Endothelial cell of umbilical vein (primary cell): ENCODE results near the gene B4GALT6. TPM values are rescaled to one million over a fixed set of nuclear protein-coding genes. Genes with fewer than 3 reads are reported as not detected.

Source experiments
- BruUV-seq: library from RNA; stranded (reverse); fragments of 400-500 nt; replicated peaks from 2 replicates; lab custom pipeline; 2021; lab: Mats Ljungman, UMichigan
- CTCF ChIA-PET: fragments of 300-600, 350-600 bp; sonication (Branson Sonifier 250); formaldehyde crosslinking; loops from one replicate; lab custom pipeline; 2021; ENCODE audit warnings: antibody characterized with exemption, inconsistent platforms; lab: Charles Lee
- POLR2A ChIA-PET: fragments of 300-600, 350-600 bp; sonication (Branson Sonifier 250); formaldehyde crosslinking; loops from one replicate; lab custom pipeline; 2021; ENCODE audit warnings: antibody characterized with exemption, inconsistent platforms; lab: Charles Lee
- DNase-seq: peaks from one replicate; pipeline ENCODE4 v3.0.0-alpha.2; 2011; ENCODE audit warnings: low read depth, low spot score
- FAIRE-seq: peaks from 2 replicates; lab custom pipeline; 2011; peaks lifted over from hg19 to GRCh38; lab: Jason Lieb, UNC
- H2AFZ ChIP-seq: 2 replicates; pipeline ENCODE4 v1.6.0; 2012; ENCODE audit warnings: low read depth, low read length, control low read depth, inconsistent platforms
- H3K27ac ChIP-seq: 2 replicates; pipeline ENCODE4 v1.5.1; 2011; ENCODE audit warnings: low read depth, mild to moderate bottlenecking, control low read depth, low read length, moderate library complexity; ENCODE audit not compliant: insufficient read depth
- H3K27me3 ChIP-seq, 2 experiments: 2 replicates each; pipeline versions ENCODE4 v1.6.0 to v1.6.1; 2011; ENCODE audit warnings: low read length in 2 of 2, mixed read lengths in 1 of 2; ENCODE audit not compliant: control insufficient read depth in 2 of 2, insufficient read depth in 2 of 2
- H3K36me3 ChIP-seq, 2 experiments: 2 replicates in 1 of 2; 3 replicates in 1 of 2; pipeline ENCODE4 v1.5.1; 2011; ENCODE audit warnings: low read length in 2 of 2, mild to moderate bottlenecking in 1 of 2, moderate library complexity in 1 of 2; ENCODE audit not compliant: control insufficient read depth in 2 of 2, insufficient read depth in 2 of 2; ENCODE audit errors: extremely low read depth in 1 of 2
- H3K4me1 ChIP-seq: 3 replicates; pipeline ENCODE4 v1.5.1; 2011; ENCODE audit warnings: mild to moderate bottlenecking, low read length; ENCODE audit not compliant: control insufficient read depth, insufficient read depth; ENCODE audit errors: extremely low read depth
- H3K4me2 ChIP-seq: 2 replicates; pipeline ENCODE4 v1.6.1; 2011; ENCODE audit warnings: low read length, control low read depth, mixed read lengths; ENCODE audit not compliant: insufficient read depth
- H3K4me3 ChIP-seq, 3 experiments: fragments of 200-600 bp in 1 of 3; sonication (generic), shearing (Covaris generic) in 1 of 3; replicated peaks in 1 of 3; 2 replicates each; pipeline ENCODE4 v1.5.1; 2011 to 2016; ENCODE audit warnings: control low read depth in 3 of 3, low read length in 3 of 3, mild to moderate bottlenecking in 2 of 3, inconsistent platforms in 1 of 3, low read depth in 1 of 3, moderate library complexity in 1 of 3; ENCODE audit not compliant: insufficient read depth in 1 of 3
- H3K79me2 ChIP-seq: 2 replicates; pipeline ENCODE4 v1.6.0; 2012; ENCODE audit warnings: low read length, inconsistent platforms; ENCODE audit not compliant: control insufficient read depth, insufficient read depth
- H3K9ac ChIP-seq: replicated peaks from 2 replicates; pipeline ENCODE3; 2011; ENCODE audit warnings: low read length, control low read depth; ENCODE audit not compliant: insufficient read depth; ENCODE audit errors: extremely low read depth
- H3K9me1 ChIP-seq: replicated peaks from 3 replicates; pipeline ENCODE4 v1.6.0; 2011; ENCODE audit warnings: mild to moderate bottlenecking, low read length; ENCODE audit not compliant: control insufficient read depth, insufficient read depth; ENCODE audit errors: extremely low read depth
- H3K9me3 ChIP-seq: replicated peaks from 2 replicates; pipeline ENCODE4 v1.5.1; 2012; ENCODE audit warnings: low read length, inconsistent platforms; ENCODE audit not compliant: control insufficient read depth, insufficient read depth
- H4K20me1 ChIP-seq: replicated peaks from 2 replicates; pipeline ENCODE3; 2011; ENCODE audit warnings: mild to moderate bottlenecking, low read length; ENCODE audit not compliant: control insufficient read depth, insufficient read depth; ENCODE audit errors: extremely low read depth
- CTCF ChIP-seq, 2 donors: IDR thresholded peaks; 1 replicate in 1 of 2; 2 replicates in 1 of 2; pipeline ENCODE4 v1.5.1; 2011; ENCODE audit warnings: low read length in 2 of 2, mild to moderate bottlenecking in 2 of 2, moderate library complexity in 2 of 2, control low read depth in 1 of 2, inconsistent platforms in 1 of 2, low read depth in 1 of 2; ENCODE audit not compliant: insufficient read depth in 1 of 2; ENCODE audit errors: extremely low read depth in 1 of 2
- EZH2 ChIP-seq: IDR thresholded peaks from 2 replicates; pipeline ENCODE4 v1.6.1; 2012; ENCODE audit warnings: borderline replicate concordance, low read depth, mild to moderate bottlenecking, moderate library complexity, low read length, inconsistent platforms; ENCODE audit not compliant: severe bottlenecking
- FOS ChIP-seq: IDR thresholded peaks from 2 replicates; pipeline ENCODE4 v1.6.1; 2011; ENCODE audit warnings: mild to moderate bottlenecking, low read length, moderate library complexity, borderline replicate concordance; ENCODE audit not compliant: insufficient read depth
- GATA2 ChIP-seq: IDR thresholded peaks from 2 replicates; pipeline ENCODE4 v1.7.0; 2011; ENCODE audit warnings: low read depth, mild to moderate bottlenecking, moderate library complexity, mixed read lengths, low read length; ENCODE audit not compliant: insufficient read length, insufficient read depth
- JUN ChIP-seq: IDR thresholded peaks from 2 replicates; pipeline ENCODE4 v1.6.1; 2011; ENCODE audit warnings: borderline replicate concordance, low read depth; ENCODE audit not compliant: insufficient read length, insufficient read depth
- MAX ChIP-seq: IDR thresholded peaks from 2 replicates; pipeline ENCODE4 v1.6.1; 2011; ENCODE audit not compliant: insufficient read depth, insufficient read length
- MYC ChIP-seq: IDR thresholded peaks from one replicate; pipeline ENCODE4 v1.6.1; 2011; ENCODE audit warnings: mild to moderate bottlenecking, low read depth, low read length
- POLR2A ChIP-seq: IDR thresholded peaks from 2 replicates; pipeline ENCODE4 v1.6.1; 2012; ENCODE audit warnings: low read depth, mild to moderate bottlenecking, control low read depth, low read length
- POLR2AphosphoS5 ChIP-seq: IDR thresholded peaks from 2 replicates; pipeline ENCODE4 v1.6.1; 2012; ENCODE audit warnings: low read depth, mild to moderate bottlenecking, control low read depth, low read length, moderate library complexity; ENCODE audit not compliant: insufficient read depth
- dilution Hi-C: fragments of 300-500 bp; cut with MboI; formaldehyde crosslinking; loops from one replicate; pipeline ENCODE4 v1.15.0; 2019; ENCODE audit warnings: low sequenced_read_pairs; ENCODE audit not compliant: extremely low pct_ligation_motif_present
- intact Hi-C: fragments of 100-400 bp; cut with micrococcal nuclease; formaldehyde crosslinking; loops from one replicate; pipeline ENCODE4 v1.10.0; 2022
- polyA plus RNA-seq, 4 experiments: library from polyadenylated mRNA; depleted of rRNA in 3 of 4; stranded (reverse) in 3 of 4; unstranded in 1 of 4; fragments of >200 nt; gene quantifications; 2 replicates each; pipeline versions ENCODE4 v1.2.1 to v1.2.3, GENCODE V29; 2011 to 2012; ENCODE audit warnings: missing spikeins in 1 of 4
- total RNA-seq: library from RNA; stranded (reverse); gene quantifications from 2 replicates; pipeline ENCODE4 v1.2.3, GENCODE V29; 2021

Gene B4GALT6
- total and polyA plus RNA-seq, 2 donors (not counting 3 experiments of a cell fraction or from before 2014, with no cell fraction given), result 3.9 to 24.2 TPM

GRCh38 chr18:31658670-31659575 lies 25.5 kb downstream of the B4GALT6 start:
- Histone ChIP-seq H3K4me1 (peaks cover 9% of the 10 kb centered on the region), H3K4me3 (no peak overlapping the region), H4K20me1 (no peaks in the 10 kb centered on the region), H3K9me1 (peaks cover 2% of the 10 kb centered on the region), H3K27me3 (no peaks in the 10 kb centered on the region), H3K27ac (no peak overlapping the region), H3K9ac (no peak overlapping the region), H3K36me3 (no peaks in the 10 kb centered on the region), H2AFZ (no peak overlapping the region), H3K4me2 (no peak overlapping the region), H3K79me2 (no peaks in the 10 kb centered on the region), H3K9me3 (no peaks in the 10 kb centered on the region)
- dilution Hi-C loops, result no loop called here
- intact Hi-C loops, result no loop called here
- ChIA-PET POLR2A (interaction anchor here (0.6 kb wide), 1 partner anchor 88 kb away, joined by 4 read pairs; no protein-coding TSS in a partner anchor), CTCF (interaction anchor here (1.5 kb wide), 1 partner anchor 7 kb away, joined by 4 read pairs; no protein-coding TSS in a partner anchor)
- BruUV-seq, result no TSS peak
- TF ChIP-seq CTCF (IDR thresholded peaks at IDR 0.05; ENCODE audit: extremely low read depth in 1 of 2, insufficient read depth in 1 of 2, low read depth in 1 of 2, low read length in 2 of 2) (no peak), MYC (no peak), JUN (no peak), GATA2 (no peak), FOS (no peak), MAX (no peak), POLR2A (no peak), EZH2 (no peak), POLR2AphosphoS5 (no peak)
- DNase-seq (no peak), FAIRE-seq (no peak)
